ENCODE data around the gene SMCR8.
"Not testable (repeated sequence)": the region's sequence is repeated elsewhere in the genome, so short reads cannot be mapped to it uniquely, and the experiment has no call there.

The SMCR8 gene

GRCh38 chr17:18319604-18320256 is 4.6 kb downstream of the SMCR8 start:
- peak; percentile 58 for DNase-seq

GRCh38 chr17:18320301-18320700 is 5.2 kb downstream of the SMCR8 start:
- DNase-seq = no peak

GRCh38 chr17:18321309-18321708 is 6.2 kb downstream of the SMCR8 start:
- DNase-seq = no peak

- DNase-seq = no peak
These were observed 7.4 kb downstream of the SMCR8 start for GRCh38 chr17:18322522-18322921.

- DNase-seq = no peak
These were observed 7.9 kb downstream of the SMCR8 start for GRCh38 chr17:18323007-18323406.

- DNase-seq = no peak
These were observed 8.5 kb downstream of the SMCR8 start for GRCh38 chr17:18323507-18324139.

GRCh38 chr17:18324140-18325050 is 9.3 kb downstream of the SMCR8 start:
- no peak for DNase-seq

GRCh38 chr17:18326039-18326438 is 10.9 kb downstream of the SMCR8 start:
- no peak for DNase-seq

- no peak for DNase-seq
These were observed 11.5 kb downstream of the SMCR8 start for GRCh38 chr17:18326572-18326971.

- no peak for DNase-seq
These were observed 12.0 kb downstream of the SMCR8 start for GRCh38 chr17:18327093-18327492.

- DNase-seq = no peak
These were observed 12.5 kb downstream of the SMCR8 start for GRCh38 chr17:18327556-18327955.

GRCh38 chr17:18328643-18329204 is 13.6 kb downstream of the SMCR8 start:
- no peak for DNase-seq

- no peak for DNase-seq
These were observed 16.8 kb downstream of the SMCR8 start for GRCh38 chr17:18331879-18332278.

GRCh38 chr17:18332909-18333489 is 17.9 kb downstream of the SMCR8 start:
- DNase-seq = no peak

GRCh38 chr17:18338158-18338557 is 23.1 kb downstream of the SMCR8 start:
- not testable (repeated sequence) for DNase-seq

GRCh38 chr17:18339933-18340332 is 24.8 kb downstream of the SMCR8 start:
- no peak for DNase-seq

GRCh38 chr17:18344021-18344420 is 28.9 kb downstream of the SMCR8 start:
- no peak for DNase-seq

- DNase-seq = no peak
These were observed 38.4 kb downstream of the SMCR8 start for GRCh38 chr17:18353541-18353940.

- DNase-seq = no peak
These were observed 41.5 kb downstream of the SMCR8 start for GRCh38 chr17:18356624-18357023.

GRCh38 chr17:18360518-18360917 is 45.4 kb downstream of the SMCR8 start:
- no peak for DNase-seq

- DNase-seq = no peak
These were observed 47.0 kb downstream of the SMCR8 start for GRCh38 chr17:18361837-18362697.

GRCh38 chr17:18362698-18363100 is 47.6 kb downstream of the SMCR8 start:
- peak; percentile 53 for DNase-seq

All from right forelimb (tissue), 1 donor.